Skin of body (tissue), 2 donors: ENCODE measurements around the gene LIME1. TPM values are rescaled to one million over a fixed set of nuclear protein-coding genes. Genes with fewer than 3 reads are reported as not detected.
"Not testable (repeated sequence)": the region's sequence is repeated elsewhere in the genome, so short reads cannot be mapped to it uniquely, and the experiment has no call there.

Experiments used
- DNase-seq: peaks from one replicate; lab custom pipeline; 2025; lab: John Stamatoyannopoulos, UW
- total RNA-seq: library from RNA; depleted of rRNA; stranded (reverse); fragments of >200 nt; gene quantifications from one replicate; pipeline ENCODE4 v1.2.3, GENCODE V29; 2014

The LIME1 gene
- total RNA-seq, 1 donor from 2014 or later, result 3.7 TPM

- peak; percentile 47 for DNase-seq
These were observed 28.7 kb upstream of the LIME1 start, which contains the start of the genes ARFRP1 and ZGPAT for GRCh38 chr20:63707558-63708300. TSS of gene ARFRP1 (minus strand) at chr20:63707976. CDS start at chr20:63707091, 885 bp downstream. TSS of gene ZGPAT (plus strand) at chr20:63708039. CDS start at chr20:63708581, 542 bp downstream.

DNA sequence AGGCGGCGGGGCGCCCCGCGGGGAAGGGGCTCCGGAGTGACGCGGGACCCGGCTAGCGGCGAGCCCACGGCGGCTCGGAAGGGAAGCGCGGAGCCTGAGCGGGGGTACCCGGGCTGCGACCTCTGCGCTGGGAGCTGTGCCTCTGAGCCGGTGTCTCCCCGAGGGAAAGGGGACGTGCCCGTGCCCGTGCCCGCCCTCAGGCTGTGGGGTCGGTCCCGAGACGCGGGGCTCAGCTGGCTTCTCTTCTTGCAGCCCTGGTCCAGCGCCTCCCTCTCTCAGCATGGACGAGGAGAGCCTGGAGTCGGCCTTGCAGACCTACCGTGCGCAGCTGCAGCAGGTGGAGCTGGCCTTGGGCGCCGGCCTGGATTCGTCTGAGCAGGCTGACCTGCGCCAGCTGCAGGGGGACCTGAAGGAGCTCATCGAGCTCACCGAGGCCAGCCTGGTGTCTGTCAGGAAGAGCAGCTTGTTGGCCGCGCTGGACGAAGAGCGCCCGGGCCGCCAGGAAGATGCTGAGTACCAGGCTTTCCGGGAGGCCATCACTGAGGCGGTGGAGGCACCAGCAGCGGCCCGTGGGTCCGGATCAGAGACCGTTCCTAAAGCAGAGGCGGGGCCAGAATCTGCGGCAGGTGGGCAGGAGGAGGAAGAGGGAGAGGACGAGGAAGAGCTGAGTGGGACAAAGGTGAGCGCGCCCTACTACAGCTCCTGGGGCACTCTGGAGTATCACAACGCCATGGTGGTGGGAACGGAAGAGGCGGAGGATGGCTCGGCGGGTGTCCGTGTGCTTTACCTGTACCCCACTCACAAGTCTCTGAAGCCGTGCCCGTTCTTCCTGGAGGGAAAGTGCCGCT lies 27.9 kb upstream of the LIME1 start:
- no peak for DNase-seq

DNA sequence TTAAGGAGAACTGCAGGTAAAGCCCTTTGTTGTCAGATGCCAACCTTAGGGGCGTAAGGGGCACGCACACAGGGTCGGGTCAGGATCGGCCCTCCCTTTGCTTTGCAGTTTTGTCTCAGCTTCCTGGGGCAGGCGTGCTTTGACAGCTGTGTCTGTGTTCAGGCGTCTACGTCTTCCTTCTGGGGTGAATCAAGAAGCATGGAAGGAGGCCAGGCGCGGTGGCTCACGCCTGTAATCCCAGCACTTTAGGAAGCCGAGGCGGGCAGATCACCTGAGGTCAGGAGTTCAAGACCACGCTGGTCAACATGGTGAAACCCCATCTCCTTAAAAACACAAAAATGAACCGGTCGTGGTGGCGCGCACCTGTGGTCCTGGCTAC lies 27.3 kb upstream of the LIME1 start:
- DNase-seq, result no peak

- DNase-seq, result no peak
These were observed 25.3 kb upstream of the LIME1 start for GRCh38 chr20:63711085-63711645.

DNA sequence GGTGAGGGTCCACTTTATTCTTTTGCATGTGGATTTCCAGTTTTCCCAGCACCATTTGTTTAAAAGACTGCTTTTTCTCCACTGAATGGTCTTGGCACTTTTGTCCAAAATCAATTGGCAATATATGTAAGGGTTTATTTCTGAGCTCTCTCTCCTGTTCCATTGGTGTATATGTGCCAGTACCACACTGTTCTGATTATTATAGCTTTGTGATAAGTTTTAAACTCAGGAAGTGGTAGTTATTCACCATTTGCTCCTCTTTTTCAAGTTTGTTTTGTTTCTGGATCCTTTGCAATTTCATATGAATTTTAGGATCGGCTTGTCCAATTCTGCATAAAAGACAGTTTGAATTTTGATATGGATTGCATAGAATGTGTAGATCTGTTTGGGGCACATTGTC lies 24.3 kb upstream of the LIME1 start:
- DNase-seq, result no peak

GRCh38 chr20:63714858-63715257 lies 21.6 kb upstream of the LIME1 start:
- DNase-seq, result no peak

DNA sequence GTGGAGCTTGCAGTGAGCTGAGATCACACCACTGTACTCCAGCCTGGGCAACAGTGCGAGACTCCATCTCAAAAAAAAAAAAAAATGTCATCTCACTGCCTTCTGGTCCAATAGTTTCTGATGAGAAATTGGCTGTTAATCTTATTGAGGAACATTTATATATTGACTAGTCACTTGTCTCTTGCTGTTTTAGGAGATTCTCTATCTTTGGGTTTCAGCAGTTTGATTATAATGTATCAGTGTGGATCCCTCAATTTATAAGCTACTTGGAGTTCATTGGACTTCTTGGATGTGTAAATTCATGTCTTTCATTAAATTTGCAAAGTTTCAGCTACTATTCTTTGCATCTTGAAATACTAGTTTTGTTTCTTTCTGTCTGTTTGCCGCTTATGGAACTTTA lies 17.5 kb upstream of the LIME1 start:
- no peak for DNase-seq

- not testable (repeated sequence) for DNase-seq
These were observed 13.4 kb upstream of the LIME1 start for GRCh38 chr20:63722967-63723622.

DNA sequence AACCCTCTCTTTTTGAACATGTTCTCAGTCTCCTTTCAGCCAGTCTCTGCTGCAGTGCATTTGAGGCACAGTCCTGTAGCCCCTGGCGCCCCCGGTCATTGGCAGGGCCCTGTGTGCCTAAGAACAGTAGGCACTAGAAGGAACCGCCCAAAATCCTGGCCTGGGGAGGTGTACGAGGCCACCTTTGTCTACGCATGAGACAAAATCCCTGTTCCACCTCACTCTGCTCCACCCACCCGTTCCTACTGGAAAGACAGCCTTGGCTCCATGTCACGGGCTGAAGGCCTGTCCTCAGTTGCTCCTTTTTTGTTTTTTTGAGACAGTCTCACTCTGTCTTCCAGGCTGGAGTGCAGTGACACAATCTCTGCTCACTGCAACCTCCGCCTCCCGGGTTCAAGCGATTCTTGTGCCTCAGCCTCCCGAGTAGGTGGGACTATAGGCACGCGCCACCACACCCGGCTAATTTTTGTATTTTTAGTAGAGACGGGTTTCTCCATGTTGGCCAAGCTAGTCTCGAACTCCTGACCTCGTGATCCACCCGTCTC lies 6.2 kb upstream of the LIME1 start:
- DNase-seq, result not testable (repeated sequence)

GRCh38 chr20:63731410-63731809 lies 5.1 kb upstream of the LIME1 start:
- no peak for DNase-seq

DNA sequence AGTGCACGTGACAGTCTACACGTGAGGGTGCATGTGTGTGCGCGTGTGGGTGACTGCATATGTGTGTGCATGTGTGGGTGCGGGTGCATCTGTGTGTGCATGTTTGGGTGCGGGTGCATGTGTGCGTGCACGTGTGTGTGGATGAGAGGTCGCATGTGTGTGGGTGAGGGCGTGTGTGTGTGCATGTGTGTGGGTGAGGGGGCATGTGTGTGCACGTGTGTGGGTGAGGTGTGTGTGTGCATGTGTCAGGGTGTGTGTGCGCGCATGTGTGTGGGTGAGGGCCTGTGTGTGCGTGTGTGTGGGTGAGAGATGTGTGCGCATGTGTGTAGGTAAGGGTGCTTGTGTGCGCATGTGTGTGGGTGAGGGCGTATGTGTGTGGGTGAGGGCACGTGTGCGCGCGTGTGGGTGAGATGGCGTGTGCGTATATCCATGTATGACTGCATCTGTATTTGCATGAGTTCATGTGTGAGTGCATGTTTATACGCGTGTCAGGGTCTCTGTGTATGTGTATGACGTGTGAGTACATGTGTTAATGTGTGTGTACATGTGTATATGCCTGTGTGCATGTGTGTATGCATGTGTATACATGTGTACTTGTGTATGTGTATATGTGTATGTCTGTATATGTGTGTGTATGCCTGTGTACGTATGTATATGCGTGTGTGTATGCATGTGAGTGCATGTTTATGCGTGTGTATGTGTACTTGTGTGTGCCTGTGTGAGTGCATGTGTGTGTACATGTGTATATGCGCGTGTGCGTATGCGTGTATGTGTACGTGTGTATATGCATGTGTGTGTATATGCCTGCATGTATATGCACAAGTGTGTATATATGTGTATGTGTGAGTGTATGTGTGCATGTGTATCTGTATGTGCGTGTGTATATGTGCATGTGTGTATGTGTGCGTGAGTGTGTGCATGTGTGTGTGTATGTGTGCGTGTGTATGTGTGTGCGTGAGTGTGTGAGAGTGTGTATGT lies 4.1 kb upstream of the LIME1 start:
- no peak for DNase-seq

GRCh38 chr20:63733117-63733516 lies 3.3 kb upstream of the LIME1 start:
- DNase-seq, result no peak

GRCh38 chr20:63733579-63734081 lies 2.8 kb upstream of the LIME1 start:
- no peak for DNase-seq

DNA sequence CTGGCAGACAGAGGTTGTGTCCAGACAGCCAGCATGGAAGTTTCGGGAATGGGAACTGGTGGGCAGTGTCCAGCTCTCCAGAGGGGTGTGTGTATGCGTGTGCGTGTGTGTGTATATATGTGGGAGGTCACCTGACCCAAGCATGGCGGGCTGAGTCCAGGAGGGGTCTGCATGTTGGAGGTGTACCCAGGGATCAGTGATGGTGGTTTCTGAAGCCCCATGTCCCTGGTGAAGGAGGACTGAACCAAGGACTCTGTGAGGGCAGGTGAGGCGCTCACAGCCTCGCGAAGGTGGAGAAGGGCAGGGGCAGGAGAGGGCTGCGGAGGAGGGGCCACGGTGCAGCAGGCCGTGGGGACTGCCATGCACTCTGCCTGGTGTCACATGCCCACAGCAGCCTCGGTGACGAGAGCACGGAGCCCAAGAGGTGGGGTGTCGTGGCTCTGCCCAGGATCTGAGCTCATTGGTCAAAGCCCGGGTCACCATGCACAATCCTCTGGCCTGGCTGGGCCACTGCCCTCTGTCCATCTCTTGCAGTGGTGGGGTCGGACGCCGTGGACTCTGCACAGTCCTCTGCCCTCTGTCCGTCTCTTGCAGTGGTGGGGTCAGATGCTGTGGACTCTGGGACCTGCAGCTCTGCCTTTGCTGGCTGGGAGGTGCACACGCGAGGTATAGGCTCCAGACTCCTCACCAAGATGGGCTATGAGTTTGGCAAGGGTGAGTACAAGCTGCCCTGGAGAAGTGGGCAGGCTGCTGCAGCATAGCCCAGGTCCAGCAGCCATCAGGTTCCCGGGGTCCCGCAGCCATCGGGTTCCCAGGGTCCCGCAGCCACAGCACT lies 2.1 kb upstream of the LIME1 start:
- DNase-seq, result no peak

GRCh38 chr20:63734946-63735858 lies 1.3 kb upstream of the LIME1 start:
- DNase-seq, result no peak

DNA sequence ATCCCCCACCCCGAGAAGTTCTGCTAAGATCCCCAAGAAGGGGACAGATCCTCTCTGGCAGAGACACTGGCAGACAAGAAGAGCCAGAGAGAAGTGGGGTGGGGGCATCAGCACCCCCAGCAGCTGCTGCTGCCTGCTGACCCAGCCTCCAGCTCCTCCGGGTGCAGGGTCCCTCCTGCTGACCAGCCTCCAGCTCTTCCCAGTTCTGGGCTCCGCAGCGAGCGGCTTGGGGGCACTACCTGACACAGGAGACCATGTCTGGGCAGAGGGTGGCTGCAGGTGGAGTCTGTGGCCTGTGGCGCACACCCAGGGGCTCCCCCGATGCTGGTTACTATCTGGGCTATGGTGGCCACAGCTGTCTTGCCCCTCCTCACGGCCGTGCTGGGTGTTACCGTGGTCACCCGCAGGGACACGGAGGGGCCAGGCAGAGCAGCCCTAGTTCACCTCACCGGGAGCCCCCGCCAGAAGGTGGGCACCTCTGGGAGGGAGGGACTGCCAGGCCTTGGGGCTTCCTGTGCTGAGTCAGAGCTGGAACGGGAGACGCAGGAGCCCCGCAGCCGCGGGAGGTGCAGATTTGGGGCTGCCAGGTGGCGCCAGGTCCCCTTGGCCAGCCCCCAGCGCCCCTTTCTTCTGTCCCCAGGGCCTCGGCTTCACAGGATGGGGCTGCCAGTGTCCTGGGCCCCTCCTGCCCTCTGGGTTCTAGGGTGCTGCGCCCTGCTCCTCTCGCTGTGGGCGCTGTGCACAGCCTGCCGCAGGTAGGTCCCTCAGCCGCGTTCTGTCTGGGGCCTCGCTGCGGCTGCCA lies 630 bp downstream of the LIME1 start:
- DNase-seq, result no peak

DNA sequence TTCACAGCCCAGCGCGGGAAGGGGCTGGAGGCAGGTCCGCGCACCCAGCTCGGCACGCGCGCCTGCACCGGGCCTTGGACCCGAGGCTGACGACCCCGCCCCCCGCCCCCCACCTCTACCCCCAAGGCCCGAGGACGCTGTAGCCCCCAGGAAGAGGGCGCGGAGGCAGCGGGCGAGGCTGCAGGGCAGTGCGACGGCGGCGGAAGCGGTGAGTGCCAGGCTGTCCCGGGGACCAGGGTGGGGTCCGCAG lies 1.2 kb downstream of the LIME1 start:
- no peak for DNase-seq
